Liver (tissue), 9 donors: ENCODE measurements around the gene GAPDH. TPM values are rescaled to one million over a fixed set of nuclear protein-coding genes. Genes with fewer than 3 reads are reported as not detected.

Experiments
- DNase-seq: peaks from one replicate; pipeline ENCODE4 v3.0.0-alpha.2; 2017; ENCODE audit warnings: low spot score
- H3K27ac ChIP-seq, 2 donors: one replicate each; pipeline ENCODE4 v1.7.0; 2013; ENCODE audit warnings: inconsistent platforms in 2 of 2, low read length in 2 of 2, control low read depth in 1 of 2, low read depth in 1 of 2, mild to moderate bottlenecking in 1 of 2
- H3K27me3 ChIP-seq, 4 donors: one replicate each; pipeline versions ENCODE4 v1.6.1 to v1.7.0; 2013; ENCODE audit warnings: low read length in 3 of 4, inconsistent platforms in 1 of 4, mild to moderate bottlenecking in 1 of 4, moderate library complexity in 1 of 4; ENCODE audit not compliant: control insufficient read depth in 4 of 4, insufficient read depth in 4 of 4
- H3K36me3 ChIP-seq, 4 donors: one replicate each; pipeline versions ENCODE4 v1.6.1 to v1.7.0; 2013; ENCODE audit warnings: low read length in 3 of 4, mild to moderate bottlenecking in 3 of 4, low read depth in 1 of 4, moderate library complexity in 1 of 4; ENCODE audit not compliant: control insufficient read depth in 4 of 4, insufficient read depth in 3 of 4
- H3K4me1 ChIP-seq, 4 donors: one replicate each; pipeline versions ENCODE4 v1.6.1 to v1.7.0; 2013; ENCODE audit warnings: low read length in 3 of 4, mild to moderate bottlenecking in 3 of 4, moderate library complexity in 1 of 4; ENCODE audit not compliant: control insufficient read depth in 4 of 4, insufficient read depth in 4 of 4
- H3K4me3 ChIP-seq, 3 donors: one replicate each; pipeline versions ENCODE4 v1.6.1 to v1.7.0; 2013; ENCODE audit warnings: low read length in 3 of 3, control low read depth in 1 of 3, low read depth in 1 of 3, mild to moderate bottlenecking in 1 of 3
- H3K9ac ChIP-seq, 2 donors: one replicate each; pipeline ENCODE4 v1.7.0; 2013; ENCODE audit warnings: low read length in 2 of 2, mild to moderate bottlenecking in 2 of 2, moderate library complexity in 2 of 2, control low read depth in 1 of 2, low read depth in 1 of 2
- H3K9me3 ChIP-seq, 4 donors: one replicate each; pipeline versions ENCODE4 v1.6.1 to v1.7.0; 2013; ENCODE audit warnings: low read length in 3 of 4; ENCODE audit not compliant: control insufficient read depth in 4 of 4
- EGR1 ChIP-seq, 2 donors: IDR thresholded peaks; 2 replicates each; pipeline ENCODE4 v1.6.1; 2016 to 2018; ENCODE audit warnings: antibody characterized with exemption in 2 of 2, low read depth in 2 of 2
- FOXA1 ChIP-seq: IDR thresholded peaks from 2 replicates; pipeline ENCODE4 v1.6.1; 2016; ENCODE audit warnings: antibody characterized with exemption
- FOXA2 ChIP-seq: IDR thresholded peaks from 2 replicates; pipeline ENCODE4 v1.6.1; 2016; ENCODE audit warnings: antibody characterized with exemption
- GABPA ChIP-seq, 2 donors: IDR thresholded peaks in 1 of 2; conservative IDR thresholded peaks in 1 of 2; 2 replicates each; pipeline ENCODE4 v1.6.1; 2016; ENCODE audit warnings: antibody characterized with exemption in 2 of 2, mild to moderate bottlenecking in 1 of 2, moderate library complexity in 1 of 2
- HNF4G ChIP-seq: IDR thresholded peaks from 2 replicates; pipeline ENCODE4 v1.6.1; 2016; ENCODE audit warnings: antibody characterized with exemption
- NR2F2 ChIP-seq: IDR thresholded peaks from 2 replicates; pipeline ENCODE4 v1.6.1; 2016; ENCODE audit warnings: antibody characterized with exemption
- RAD21 ChIP-seq, 2 donors: IDR thresholded peaks; 2 replicates each; pipeline ENCODE4 v1.6.1; 2016; ENCODE audit warnings: antibody characterized with exemption in 2 of 2, mild to moderate bottlenecking in 2 of 2
- RXRA ChIP-seq, 2 donors: IDR thresholded peaks; 2 replicates each; pipeline ENCODE4 v1.6.1; 2017 to 2018; ENCODE audit warnings: antibody characterized with exemption in 2 of 2, mild to moderate bottlenecking in 1 of 2
- SP1 ChIP-seq: IDR thresholded peaks from 2 replicates; pipeline ENCODE4 v1.6.1; 2018; ENCODE audit warnings: antibody characterized with exemption, mild to moderate bottlenecking
- TAF1 ChIP-seq: conservative IDR thresholded peaks from 2 replicates; pipeline ENCODE4 v1.6.1; 2016; ENCODE audit warnings: antibody characterized with exemption, mild to moderate bottlenecking
- YY1 ChIP-seq: IDR thresholded peaks from 2 replicates; pipeline ENCODE4 v1.6.1; 2016; ENCODE audit warnings: antibody characterized with exemption, mild to moderate bottlenecking
- WGBS: extraction: QIAGEN DNeasy Blood & Tissue Kit; methylation state at CpG from one replicate; pipeline ENCODE4 v1.1.7; 2013; 5-methylcytosine and 5-hydroxymethylcytosine counted together
- polyA plus RNA-seq, 2 donors: library from polyadenylated mRNA; stranded (reverse) in 1 of 2; unstranded in 1 of 2; fragments of 200-250 nt in 1 of 2; fragments of >200 nt in 1 of 2; fragmentation: Nextera tagmentation in 1 of 2; extraction: Ambion mirVana in 1 of 2; gene quantifications; one replicate each; pipeline versions ENCODE4 v1.2.1 to v1.2.3, GENCODE V29; 2013 to 2015
- total RNA-seq, 2 donors: library from RNA; depleted of rRNA; stranded (reverse); fragments of >200 nt; gene quantifications; one replicate each; pipeline ENCODE4 v1.2.3, GENCODE V29; 2014
- TF ChIP-seq, protein P1 (sequence below): IDR thresholded peaks from 2 replicates; pipeline ENCODE4 v1.6.1; 2016; ENCODE audit warnings: antibody characterized with exemption
- TF ChIP-seq, protein P2 (sequence below): fragments of 150-350 bp; IDR thresholded peaks from 2 replicates; pipeline ENCODE4 v1.5.1; 2017; ENCODE audit warnings: improper control_type of control experiment, low read depth, low read length; ENCODE audit not compliant: missing input control
- TF ChIP-seq, protein P3 (sequence below): IDR thresholded peaks from 2 replicates; pipeline ENCODE4 v1.6.1; 2016; ENCODE audit warnings: antibody characterized with exemption, mild to moderate bottlenecking
- TF ChIP-seq, protein P4 (sequence below): IDR thresholded peaks from 2 replicates; pipeline ENCODE4 v1.6.1; 2016; ENCODE audit warnings: antibody characterized with exemption
- TF ChIP-seq, protein P5 (sequence below): IDR thresholded peaks from 2 replicates; pipeline ENCODE4 v1.6.1; 2016; ENCODE audit warnings: antibody characterized with exemption
- donor health status: healthy.
- donor health status: healthy.
- donor health status: healthy.
- donor health status: healthy.
- donor health status: healthy.

Gene GAPDH
- total and polyA plus RNA-seq, 4 donors: 1,234 to 2,082 (median 1,344) TPM

DNA sequence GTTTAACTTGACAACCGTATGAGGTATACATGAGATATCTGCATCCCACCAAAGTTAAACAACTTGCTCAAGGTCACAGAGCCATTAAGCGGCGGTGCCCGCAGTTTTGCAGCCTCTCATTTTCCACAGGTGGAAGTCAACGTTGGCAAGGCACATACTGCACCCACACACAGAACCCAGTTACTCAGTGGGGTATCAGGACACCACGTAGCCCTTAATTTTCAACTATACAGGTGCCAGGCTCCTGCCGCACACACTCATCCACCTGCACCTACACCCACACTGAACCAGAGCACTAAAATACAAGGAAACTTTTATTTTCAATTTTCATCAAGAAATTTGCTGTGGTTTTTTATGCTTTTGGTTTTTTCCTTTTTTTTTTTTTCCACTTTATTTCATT lies 35.5 kb downstream of the GAPDH start:
- peaks cover 20 to 51% (median 40%) of the 10 kb centered on the region in 4 donors for H3K36me3 ChIP-seq
- no peak overlapping the region for H3K9ac ChIP-seq
- peaks cover 0 to 10% (median 5%) of the 10 kb centered on the region in 4 donors for H3K4me1 ChIP-seq
- H3K27ac ChIP-seq: no peak overlapping the region
- 80% methylated on average over 7 of the region's 7 CpGs for WGBS
- no peaks in the 10 kb centered on the region for H3K9me3 ChIP-seq
- TF ChIP-seq FOXA1: no peak
- TF ChIP-seq, protein P1, sequence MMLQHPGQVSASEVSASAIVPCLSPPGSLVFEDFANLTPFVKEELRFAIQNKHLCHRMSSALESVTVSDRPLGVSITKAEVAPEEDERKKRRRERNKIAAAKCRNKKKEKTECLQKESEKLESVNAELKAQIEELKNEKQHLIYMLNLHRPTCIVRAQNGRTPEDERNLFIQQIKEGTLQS: no peak
- TF ChIP-seq, protein P2, sequence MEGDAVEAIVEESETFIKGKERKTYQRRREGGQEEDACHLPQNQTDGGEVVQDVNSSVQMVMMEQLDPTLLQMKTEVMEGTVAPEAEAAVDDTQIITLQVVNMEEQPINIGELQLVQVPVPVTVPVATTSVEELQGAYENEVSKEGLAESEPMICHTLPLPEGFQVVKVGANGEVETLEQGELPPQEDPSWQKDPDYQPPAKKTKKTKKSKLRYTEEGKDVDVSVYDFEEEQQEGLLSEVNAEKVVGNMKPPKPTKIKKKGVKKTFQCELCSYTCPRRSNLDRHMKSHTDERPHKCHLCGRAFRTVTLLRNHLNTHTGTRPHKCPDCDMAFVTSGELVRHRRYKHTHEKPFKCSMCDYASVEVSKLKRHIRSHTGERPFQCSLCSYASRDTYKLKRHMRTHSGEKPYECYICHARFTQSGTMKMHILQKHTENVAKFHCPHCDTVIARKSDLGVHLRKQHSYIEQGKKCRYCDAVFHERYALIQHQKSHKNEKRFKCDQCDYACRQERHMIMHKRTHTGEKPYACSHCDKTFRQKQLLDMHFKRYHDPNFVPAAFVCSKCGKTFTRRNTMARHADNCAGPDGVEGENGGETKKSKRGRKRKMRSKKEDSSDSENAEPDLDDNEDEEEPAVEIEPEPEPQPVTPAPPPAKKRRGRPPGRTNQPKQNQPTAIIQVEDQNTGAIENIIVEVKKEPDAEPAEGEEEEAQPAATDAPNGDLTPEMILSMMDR: no peak
- TF ChIP-seq, protein P3, sequence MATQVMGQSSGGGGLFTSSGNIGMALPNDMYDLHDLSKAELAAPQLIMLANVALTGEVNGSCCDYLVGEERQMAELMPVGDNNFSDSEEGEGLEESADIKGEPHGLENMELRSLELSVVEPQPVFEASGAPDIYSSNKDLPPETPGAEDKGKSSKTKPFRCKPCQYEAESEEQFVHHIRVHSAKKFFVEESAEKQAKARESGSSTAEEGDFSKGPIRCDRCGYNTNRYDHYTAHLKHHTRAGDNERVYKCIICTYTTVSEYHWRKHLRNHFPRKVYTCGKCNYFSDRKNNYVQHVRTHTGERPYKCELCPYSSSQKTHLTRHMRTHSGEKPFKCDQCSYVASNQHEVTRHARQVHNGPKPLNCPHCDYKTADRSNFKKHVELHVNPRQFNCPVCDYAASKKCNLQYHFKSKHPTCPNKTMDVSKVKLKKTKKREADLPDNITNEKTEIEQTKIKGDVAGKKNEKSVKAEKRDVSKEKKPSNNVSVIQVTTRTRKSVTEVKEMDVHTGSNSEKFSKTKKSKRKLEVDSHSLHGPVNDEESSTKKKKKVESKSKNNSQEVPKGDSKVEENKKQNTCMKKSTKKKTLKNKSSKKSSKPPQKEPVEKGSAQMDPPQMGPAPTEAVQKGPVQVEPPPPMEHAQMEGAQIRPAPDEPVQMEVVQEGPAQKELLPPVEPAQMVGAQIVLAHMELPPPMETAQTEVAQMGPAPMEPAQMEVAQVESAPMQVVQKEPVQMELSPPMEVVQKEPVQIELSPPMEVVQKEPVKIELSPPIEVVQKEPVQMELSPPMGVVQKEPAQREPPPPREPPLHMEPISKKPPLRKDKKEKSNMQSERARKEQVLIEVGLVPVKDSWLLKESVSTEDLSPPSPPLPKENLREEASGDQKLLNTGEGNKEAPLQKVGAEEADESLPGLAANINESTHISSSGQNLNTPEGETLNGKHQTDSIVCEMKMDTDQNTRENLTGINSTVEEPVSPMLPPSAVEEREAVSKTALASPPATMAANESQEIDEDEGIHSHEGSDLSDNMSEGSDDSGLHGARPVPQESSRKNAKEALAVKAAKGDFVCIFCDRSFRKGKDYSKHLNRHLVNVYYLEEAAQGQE: no peak
- TF ChIP-seq, protein P4, sequence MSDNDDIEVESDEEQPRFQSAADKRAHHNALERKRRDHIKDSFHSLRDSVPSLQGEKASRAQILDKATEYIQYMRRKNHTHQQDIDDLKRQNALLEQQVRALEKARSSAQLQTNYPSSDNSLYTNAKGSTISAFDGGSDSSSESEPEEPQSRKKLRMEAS: no peak
- TF ChIP-seq YY1: no peak
- TF ChIP-seq TAF1: no peak
- TF ChIP-seq SP1: no peak
- TF ChIP-seq GABPA (IDR thresholded peaks at IDR 0.05 in 1 of 2, conservative IDR thresholded peaks at IDR 0.05 in 1 of 2): no peak
- TF ChIP-seq NR2F2: no peak
- TF ChIP-seq RAD21 (IDR thresholded peaks at IDR 0.05): no peak
- no peak for TF ChIP-seq FOXA2
- TF ChIP-seq HNF4G: no peak
- TF ChIP-seq, protein P5, sequence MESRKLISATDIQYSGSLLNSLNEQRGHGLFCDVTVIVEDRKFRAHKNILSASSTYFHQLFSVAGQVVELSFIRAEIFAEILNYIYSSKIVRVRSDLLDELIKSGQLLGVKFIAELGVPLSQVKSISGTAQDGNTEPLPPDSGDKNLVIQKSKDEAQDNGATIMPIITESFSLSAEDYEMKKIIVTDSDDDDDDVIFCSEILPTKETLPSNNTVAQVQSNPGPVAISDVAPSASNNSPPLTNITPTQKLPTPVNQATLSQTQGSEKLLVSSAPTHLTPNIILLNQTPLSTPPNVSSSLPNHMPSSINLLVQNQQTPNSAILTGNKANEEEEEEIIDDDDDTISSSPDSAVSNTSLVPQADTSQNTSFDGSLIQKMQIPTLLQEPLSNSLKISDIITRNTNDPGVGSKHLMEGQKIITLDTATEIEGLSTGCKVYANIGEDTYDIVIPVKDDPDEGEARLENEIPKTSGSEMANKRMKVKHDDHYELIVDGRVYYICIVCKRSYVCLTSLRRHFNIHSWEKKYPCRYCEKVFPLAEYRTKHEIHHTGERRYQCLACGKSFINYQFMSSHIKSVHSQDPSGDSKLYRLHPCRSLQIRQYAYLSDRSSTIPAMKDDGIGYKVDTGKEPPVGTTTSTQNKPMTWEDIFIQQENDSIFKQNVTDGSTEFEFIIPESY: no peak
- no peak for TF ChIP-seq EGR1 (IDR thresholded peaks at IDR 0.05; ENCODE audit: low read depth in 2 of 2)
- no peak for TF ChIP-seq RXRA (IDR thresholded peaks at IDR 0.05)
- no peak overlapping the region for H3K4me3 ChIP-seq
- no peaks in the 10 kb centered on the region for H3K27me3 ChIP-seq
- no peak for DNase-seq
